ENCODE data around the gene ARID1B. TPM values are rescaled to one million over a fixed set of nuclear protein-coding genes. Genes with fewer than 3 reads are reported as not detected.

Gene ARID1B
- total RNA-seq, 1 donor, result 55.0 TPM

- no peaks in the 10 kb centered on the region for H3K9me3 ChIP-seq (ENCODE audit: low read depth, low read length)
- H3K4me2 ChIP-seq (ENCODE audit: insufficient read depth, low read length), result no peak overlapping the region
- H3K4me1 ChIP-seq (ENCODE audit: insufficient read depth, low read length), result no peaks in the 10 kb centered on the region
- no peaks in the 10 kb centered on the region for H3K36me3 ChIP-seq (ENCODE audit: insufficient read depth, low read length)
- DNase-seq (ENCODE audit: insufficient read length, low spot score, missing footprints), result no peak
- H4K20me1 ChIP-seq (ENCODE audit: insufficient read depth, low read length), result peaks cover 45% of the 10 kb centered on the region
- H3K79me2 ChIP-seq (ENCODE audit: insufficient read depth, low read length), result peaks cover 95% of the 10 kb centered on the region
- H3K4me3 ChIP-seq (ENCODE audit: insufficient read depth, low read length), result no peak overlapping the region
- no peak for TF ChIP-seq CTCF (IDR thresholded peaks at IDR 0.05; ENCODE audit: extremely low read depth, low read depth, low read length)
- no peak overlapping the region for H2AFZ ChIP-seq (ENCODE audit: low read length)
- H3K27ac ChIP-seq (ENCODE audit: low read depth, low read length), result no peak overlapping the region
- H3K27me3 ChIP-seq (ENCODE audit: insufficient read depth, low read length), result no peaks in the 10 kb centered on the region
These were observed 69.8 kb downstream of the ARID1B start for GRCh38 chr6:156846845-156847599.

- Histone ChIP-seq H2AFZ (ENCODE audit: low read length) (no peak overlapping the region), H3K27me3 (ENCODE audit: insufficient read depth, low read length) (no peaks in the 10 kb centered on the region), H3K4me1 (ENCODE audit: insufficient read depth, low read length) (no peaks in the 10 kb centered on the region), H3K9me3 (ENCODE audit: low read depth, low read length) (no peaks in the 10 kb centered on the region), H3K79me2 (ENCODE audit: insufficient read depth, low read length) (peaks cover 97% of the 10 kb centered on the region), H3K27ac (ENCODE audit: low read depth, low read length) (no peak overlapping the region), H3K4me2 (ENCODE audit: insufficient read depth, low read length) (no peak overlapping the region), H3K36me3 (ENCODE audit: insufficient read depth, low read length) (no peaks in the 10 kb centered on the region), H4K20me1 (ENCODE audit: insufficient read depth, low read length) (peaks cover 47% of the 10 kb centered on the region), H3K4me3 (ENCODE audit: insufficient read depth, low read length) (no peak overlapping the region)
- no peak for DNase-seq (ENCODE audit: insufficient read length, low spot score, missing footprints)
- no peak for TF ChIP-seq CTCF (IDR thresholded peaks at IDR 0.05; ENCODE audit: extremely low read depth, low read depth, low read length)
These were observed 70.9 kb downstream of the ARID1B start for GRCh38 chr6:156848123-156848522.

GRCh38 chr6:156848533-156848932 lies 71.4 kb downstream of the ARID1B start:
- TF ChIP-seq CTCF (IDR thresholded peaks at IDR 0.05; ENCODE audit: extremely low read depth, low read depth, low read length), result no peak
- Histone ChIP-seq H4K20me1 (ENCODE audit: insufficient read depth, low read length) (peaks cover 48% of the 10 kb centered on the region), H3K4me3 (ENCODE audit: insufficient read depth, low read length) (no peak overlapping the region), H3K4me1 (ENCODE audit: insufficient read depth, low read length) (no peaks in the 10 kb centered on the region), H3K9me3 (ENCODE audit: low read depth, low read length) (no peaks in the 10 kb centered on the region), H3K36me3 (ENCODE audit: insufficient read depth, low read length) (no peaks in the 10 kb centered on the region), H3K27ac (ENCODE audit: low read depth, low read length) (no peak overlapping the region), H3K79me2 (ENCODE audit: insufficient read depth, low read length) (peaks cover 98% of the 10 kb centered on the region), H2AFZ (ENCODE audit: low read length) (no peak overlapping the region), H3K4me2 (ENCODE audit: insufficient read depth, low read length) (no peak overlapping the region), H3K27me3 (ENCODE audit: insufficient read depth, low read length) (no peaks in the 10 kb centered on the region)
- no peak for DNase-seq (ENCODE audit: insufficient read length, low spot score, missing footprints)

- no peak overlapping the region for H2AFZ ChIP-seq (ENCODE audit: low read length)
- H3K79me2 ChIP-seq (ENCODE audit: insufficient read depth, low read length), result peaks cover 98% of the 10 kb centered on the region
- H3K36me3 ChIP-seq (ENCODE audit: insufficient read depth, low read length), result no peaks in the 10 kb centered on the region
- no peak for DNase-seq (ENCODE audit: insufficient read length, low spot score, missing footprints)
- no peak overlapping the region for H3K27ac ChIP-seq (ENCODE audit: low read depth, low read length)
- H4K20me1 ChIP-seq (ENCODE audit: insufficient read depth, low read length), result peaks cover 54% of the 10 kb centered on the region
- no peaks in the 10 kb centered on the region for H3K27me3 ChIP-seq (ENCODE audit: insufficient read depth, low read length)
- no peak overlapping the region for H3K4me2 ChIP-seq (ENCODE audit: insufficient read depth, low read length)
- no peaks in the 10 kb centered on the region for H3K4me1 ChIP-seq (ENCODE audit: insufficient read depth, low read length)
- H3K9me3 ChIP-seq (ENCODE audit: low read depth, low read length), result no peaks in the 10 kb centered on the region
- TF ChIP-seq CTCF (IDR thresholded peaks at IDR 0.05; ENCODE audit: extremely low read depth, low read depth, low read length), result no peak
- H3K4me3 ChIP-seq (ENCODE audit: insufficient read depth, low read length), result no peak overlapping the region
These were observed 72.6 kb downstream of the ARID1B start for GRCh38 chr6:156849806-156850205.
